ENCODE measurements around the gene OR52N2. TPM values are rescaled to one million over a fixed set of nuclear protein-coding genes. Genes with fewer than 3 reads are reported as not detected.

The OR52N2 gene
- total RNA-seq, 1 experiment from 2014 or later, result not detected

- Histone ChIP-seq H3K27me3 (ENCODE audit: insufficient read depth, low read depth) (no peaks in the 10 kb centered on the region), H3K9me3 (ENCODE audit: insufficient read depth, low read depth) (no peaks in the 10 kb centered on the region), H4K20me1 (ENCODE audit: insufficient read depth) (no peaks in the 10 kb centered on the region), H3K4me1 (replicated peaks; ENCODE audit: insufficient read depth) (no peaks in the 10 kb centered on the region), H3K27ac (no peak overlapping the region), H3K4me2 (no peak overlapping the region), H3K36me3 (ENCODE audit: low read depth) (no peaks in the 10 kb centered on the region), H3F3A (ENCODE audit: insufficient read depth, low read depth) (no peaks in the 10 kb centered on the region), H3K79me2 (ENCODE audit: low read depth) (no peaks in the 10 kb centered on the region), H2AFZ (no peak overlapping the region), H3K9me2 (ENCODE audit: insufficient read depth) (no peaks in the 10 kb centered on the region), H3K4me3 (no peak overlapping the region)
- no TSS peak for BruUV-seq (replicated peaks)
- ChIA-PET POLR2A (ENCODE audit: unreplicated experiment) (no interaction called here), CTCF (no interaction called here)
- no peak for DNase-seq
- TF ChIP-seq EZH2 (IDR thresholded peaks at IDR 0.05; ENCODE audit: low read depth) (no peak), CTCF (conservative IDR thresholded peaks at IDR 0.05) (no peak)
- intact Hi-C loops (cut with micrococcal nuclease; ENCODE audit: unreplicated experiment), result no loop called here
These were observed 6.8 kb downstream of the OR52N2 start for GRCh38 chr11:5815534-5815933.

DNA sequence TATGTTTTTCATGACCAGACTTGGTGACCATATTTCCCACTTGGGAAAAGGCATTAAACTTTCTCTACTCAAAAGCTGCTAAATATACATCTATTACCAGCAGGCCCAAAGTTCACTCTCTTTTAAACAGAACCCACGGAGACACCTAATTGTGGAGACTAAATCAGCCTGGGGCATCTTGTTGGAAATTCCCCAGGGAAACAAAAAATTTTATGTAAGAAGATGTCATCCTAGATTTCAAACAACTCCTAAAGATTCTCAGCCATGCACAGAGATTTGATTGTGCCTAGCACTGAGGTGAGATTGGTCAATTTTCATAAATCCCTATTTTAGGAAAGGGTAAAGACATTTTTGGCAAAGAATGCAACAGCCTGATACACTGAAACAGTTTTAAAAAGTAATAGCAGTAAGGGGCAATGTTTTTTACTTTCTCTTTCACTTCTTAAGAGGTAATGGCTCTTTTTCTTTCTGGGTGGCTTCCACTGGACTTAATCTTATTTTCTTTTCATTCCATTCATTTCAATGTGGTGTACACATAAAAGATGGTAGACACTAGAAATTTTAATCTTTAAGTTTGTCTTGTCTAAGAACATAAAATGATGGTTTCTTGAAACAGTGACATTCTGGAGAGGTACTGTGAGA is 9.6 kb downstream of the OR52N2 start:
- H3K27ac ChIP-seq, result no peak overlapping the region
- ChIA-PET CTCF (no interaction called here), POLR2A (ENCODE audit: unreplicated experiment) (no interaction called here)
- no peaks in the 10 kb centered on the region for H3K4me1 ChIP-seq (replicated peaks; ENCODE audit: insufficient read depth)
- no peaks in the 10 kb centered on the region for H3K9me3 ChIP-seq (ENCODE audit: insufficient read depth, low read depth)
- no peak for TF ChIP-seq EZH2 (IDR thresholded peaks at IDR 0.05; ENCODE audit: low read depth)
- no peak for TF ChIP-seq CTCF (conservative IDR thresholded peaks at IDR 0.05)
- DNase-seq, result no peak
- H2AFZ ChIP-seq, result no peak overlapping the region
- intact Hi-C loops (cut with micrococcal nuclease; ENCODE audit: unreplicated experiment), result no loop called here
- no peaks in the 10 kb centered on the region for H3K27me3 ChIP-seq (ENCODE audit: insufficient read depth, low read depth)
- H3K79me2 ChIP-seq (ENCODE audit: low read depth), result no peaks in the 10 kb centered on the region
- no peaks in the 10 kb centered on the region for H4K20me1 ChIP-seq (ENCODE audit: insufficient read depth)
- no TSS peak for BruUV-seq (replicated peaks)
- H3K36me3 ChIP-seq (ENCODE audit: low read depth), result no peaks in the 10 kb centered on the region
- no peaks in the 10 kb centered on the region for H3K9me2 ChIP-seq (ENCODE audit: insufficient read depth)
- H3K4me2 ChIP-seq, result peak overlapping the region; percentile 13; the same call in 1 of the 2 replicates
- no peak overlapping the region for H3K4me3 ChIP-seq
- H3F3A ChIP-seq (ENCODE audit: insufficient read depth, low read depth), result no peaks in the 10 kb centered on the region

DNA sequence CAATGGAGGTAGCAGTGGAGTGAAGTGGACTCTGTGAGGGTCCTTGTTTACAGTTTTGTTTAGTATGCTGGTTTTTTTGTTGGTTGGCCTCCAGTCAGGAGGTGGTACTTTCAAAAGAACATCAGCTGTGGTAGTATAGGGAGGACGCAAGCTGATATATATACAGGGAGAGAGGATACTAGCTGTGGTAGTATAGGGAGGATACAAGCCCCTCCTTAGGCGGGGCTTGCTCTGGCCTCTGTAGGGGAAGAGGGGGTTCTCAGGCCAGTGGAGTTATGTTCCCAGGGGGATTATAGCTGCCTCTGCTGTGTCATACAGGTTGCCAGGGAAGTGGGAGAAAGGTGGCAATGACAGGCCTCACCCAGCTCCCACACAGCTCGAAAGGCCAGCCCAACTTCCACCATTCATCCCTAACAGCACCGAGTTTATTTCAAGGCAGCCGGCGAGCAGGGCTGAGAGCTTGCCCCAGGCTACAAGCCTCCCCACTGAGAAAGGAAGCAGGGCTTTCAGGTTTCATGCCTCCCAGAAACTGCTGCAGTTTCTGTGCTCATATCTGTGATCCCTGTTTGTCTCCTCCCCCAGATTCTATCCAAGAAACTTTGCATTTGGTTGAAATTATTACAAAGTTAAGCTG is 22.6 kb downstream of the OR52N2 start:
- Histone ChIP-seq H4K20me1 (ENCODE audit: insufficient read depth) (no peaks in the 10 kb centered on the region), H3K36me3 (ENCODE audit: low read depth) (no peaks in the 10 kb centered on the region), H3K9me3 (ENCODE audit: insufficient read depth, low read depth) (no peaks in the 10 kb centered on the region), H3K4me1 (replicated peaks; ENCODE audit: insufficient read depth) (no peaks in the 10 kb centered on the region), H3K4me2 (no peak overlapping the region), H3K79me2 (ENCODE audit: low read depth) (no peaks in the 10 kb centered on the region), H3K27me3 (ENCODE audit: insufficient read depth, low read depth) (no peaks in the 10 kb centered on the region), H2AFZ (no peak overlapping the region), H3K27ac (no peak overlapping the region), H3K4me3 (no peak overlapping the region), H3F3A (ENCODE audit: insufficient read depth, low read depth) (no peaks in the 10 kb centered on the region), H3K9me2 (ENCODE audit: insufficient read depth) (no peaks in the 10 kb centered on the region)
- ChIA-PET CTCF (no interaction called here), POLR2A (ENCODE audit: unreplicated experiment) (no interaction called here)
- intact Hi-C loops (cut with micrococcal nuclease; ENCODE audit: unreplicated experiment), result no loop called here
- no peak for DNase-seq
- TF ChIP-seq EZH2 (IDR thresholded peaks at IDR 0.05; ENCODE audit: low read depth) (no peak), CTCF (conservative IDR thresholded peaks at IDR 0.05) (no peak)
- no TSS peak for BruUV-seq (replicated peaks)

Measured in PC-9 (cell line).